Thoracic aorta (tissue), 2 donors: ENCODE data around the gene UTP4. TPM values are rescaled to one million over a fixed set of nuclear protein-coding genes. Genes with fewer than 3 reads are reported as not detected.
A peak's percentile ranks its signal among the peaks of the same experiment; 100 is the strongest.
"Not testable (repeated sequence)": the region's sequence is repeated elsewhere in the genome, so short reads cannot be mapped to it uniquely, and the experiment has no call there.

Experiments used
- ATAC-seq: fragments of 150-250 bp; one replicate; pipeline ENCODE4 v1.8.0; 2017; ENCODE audit warnings: low read depth; ENCODE audit not compliant: insufficient number of reproducible peaks, low FRiP score
- DNase-seq: peaks from one replicate; pipeline ENCODE4 v3.0.0-alpha.2; 2020; ENCODE audit warnings: low spot score
- H3K27ac ChIP-seq, 2 donors: fragments of 200-600 bp; sonication (generic); 1 replicate in 1 of 2; 2 replicates in 1 of 2; pipeline ENCODE4 v1.5.1; 2016; ENCODE audit warnings: mild to moderate bottlenecking in 2 of 2, moderate library complexity in 2 of 2
- H3K27me3 ChIP-seq: fragments of 200-600 bp; sonication (generic); replicated peaks from 2 replicates; pipeline ENCODE4 v1.6.0; 2016; ENCODE audit warnings: mild to moderate bottlenecking; ENCODE audit not compliant: insufficient read depth
- H3K36me3 ChIP-seq: fragments of 200-600 bp; sonication (generic); one replicate; pipeline ENCODE4 v1.5.1; 2016
- H3K4me1 ChIP-seq, 2 donors: fragments of 200-600 bp; sonication (generic); 1 replicate in 1 of 2; 2 replicates in 1 of 2; pipeline versions ENCODE4 v1.5.1 to v1.6.0; 2016; ENCODE audit warnings: low read depth in 2 of 2, mild to moderate bottlenecking in 1 of 2; ENCODE audit not compliant: control insufficient read depth in 1 of 2
- H3K4me3 ChIP-seq: fragments of 200-600 bp; sonication (generic); 2 replicates; pipeline ENCODE4 v1.5.1; 2016; ENCODE audit warnings: mild to moderate bottlenecking
- H3K9me3 ChIP-seq: fragments of 200-600 bp; sonication (generic); 2 replicates; pipeline ENCODE4 v1.5.1; 2016
- total RNA-seq, 2 donors: library from RNA; depleted of rRNA; stranded (reverse); fragments of >200 nt; gene quantifications; one replicate each; pipeline versions ENCODE4 v1.1.0 to v1.2.3, GENCODE V29; 2016
- TF ChIP-seq, protein P1 (sequence below): fragments of 200-600 bp; sonication (generic); IDR thresholded peaks from one replicate; pipeline ENCODE4 v1.5.1; 2019; ENCODE audit warnings: antibody characterized with exemption

UTP4 gene
- total RNA-seq, 2 donors from 2014 or later: 44.5 to 59.7 TPM

DNA sequence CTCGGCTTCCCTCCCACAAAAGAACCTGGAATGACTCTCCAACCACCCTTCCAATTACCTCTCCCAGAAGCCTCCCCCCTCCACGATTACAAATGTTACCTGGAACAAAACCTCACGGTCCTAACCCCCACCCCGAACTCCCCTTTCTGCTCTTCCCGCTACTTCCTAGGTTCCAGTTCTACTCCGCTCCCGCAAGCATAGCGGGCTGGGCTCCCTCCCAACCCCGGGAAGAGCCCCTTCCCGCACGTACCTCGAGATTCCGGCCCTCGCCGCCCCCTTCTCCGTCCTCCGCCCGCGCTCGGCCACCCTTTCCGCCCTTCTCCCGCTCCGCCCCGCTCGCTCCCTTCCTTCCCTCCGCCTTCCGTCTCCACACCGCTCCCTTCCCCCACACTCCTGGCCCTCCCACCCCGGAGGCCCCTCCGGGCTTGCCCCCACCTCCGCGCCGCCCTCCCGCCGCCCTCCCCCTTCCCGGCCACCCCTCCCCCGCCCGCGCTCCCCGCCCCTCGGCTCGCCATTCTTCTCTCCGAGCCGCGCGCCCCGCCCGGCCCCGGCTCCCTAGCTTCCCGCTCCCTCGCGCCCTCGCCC lies 518 bp upstream of the UTP4 start:
- ATAC-seq (peak; percentile 66), DNase-seq (peak; percentile 27)
- Histone ChIP-seq H3K27ac (peak overlapping the region; percentile 77 to 90), H3K36me3 (peaks cover 4% of the 10 kb centered on the region), H3K4me1 (peaks cover 8 to 26% of the 10 kb centered on the region in 2 donors), H3K9me3 (no peaks in the 10 kb centered on the region), H3K27me3 (no peaks in the 10 kb centered on the region), H3K4me3 (peak overlapping the region; percentile 96)
- TF ChIP-seq, protein P1, sequence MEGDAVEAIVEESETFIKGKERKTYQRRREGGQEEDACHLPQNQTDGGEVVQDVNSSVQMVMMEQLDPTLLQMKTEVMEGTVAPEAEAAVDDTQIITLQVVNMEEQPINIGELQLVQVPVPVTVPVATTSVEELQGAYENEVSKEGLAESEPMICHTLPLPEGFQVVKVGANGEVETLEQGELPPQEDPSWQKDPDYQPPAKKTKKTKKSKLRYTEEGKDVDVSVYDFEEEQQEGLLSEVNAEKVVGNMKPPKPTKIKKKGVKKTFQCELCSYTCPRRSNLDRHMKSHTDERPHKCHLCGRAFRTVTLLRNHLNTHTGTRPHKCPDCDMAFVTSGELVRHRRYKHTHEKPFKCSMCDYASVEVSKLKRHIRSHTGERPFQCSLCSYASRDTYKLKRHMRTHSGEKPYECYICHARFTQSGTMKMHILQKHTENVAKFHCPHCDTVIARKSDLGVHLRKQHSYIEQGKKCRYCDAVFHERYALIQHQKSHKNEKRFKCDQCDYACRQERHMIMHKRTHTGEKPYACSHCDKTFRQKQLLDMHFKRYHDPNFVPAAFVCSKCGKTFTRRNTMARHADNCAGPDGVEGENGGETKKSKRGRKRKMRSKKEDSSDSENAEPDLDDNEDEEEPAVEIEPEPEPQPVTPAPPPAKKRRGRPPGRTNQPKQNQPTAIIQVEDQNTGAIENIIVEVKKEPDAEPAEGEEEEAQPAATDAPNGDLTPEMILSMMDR: no peak

DNA sequence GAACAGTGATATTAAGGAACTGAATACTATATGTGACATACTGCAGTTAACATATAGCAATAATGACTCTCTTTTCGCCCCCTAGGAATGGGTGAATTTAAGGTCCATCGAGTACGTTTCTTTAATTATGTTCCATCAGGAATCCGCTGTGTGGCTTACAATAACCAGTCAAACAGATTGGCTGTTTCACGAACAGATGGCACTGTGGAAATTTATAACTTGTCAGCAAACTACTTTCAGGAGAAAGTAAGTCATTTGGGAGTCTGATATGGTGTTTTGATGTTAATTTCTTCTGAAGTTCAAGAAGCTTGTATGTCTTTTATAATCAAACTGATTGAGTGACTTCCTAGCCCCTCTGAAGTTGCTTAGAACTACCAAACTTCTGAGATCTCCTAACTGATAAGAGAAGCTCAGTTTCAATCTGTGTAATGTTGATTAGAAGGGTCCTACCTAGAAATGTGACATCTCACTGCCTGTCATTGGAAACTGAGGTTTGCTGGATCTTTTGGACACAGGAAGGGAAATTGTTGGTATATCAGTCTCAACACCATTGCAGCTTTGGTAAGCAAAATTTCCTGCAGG lies 1.0 kb downstream of the UTP4 start:
- ATAC-seq (no peak), DNase-seq (no peak)
- Histone ChIP-seq H3K4me3 (peak overlapping the region; percentile 96), H3K27me3 (no peaks in the 10 kb centered on the region), H3K36me3 (peaks cover 10% of the 10 kb centered on the region), H3K27ac (no peak overlapping the region), H3K4me1 (peaks cover 8 to 26% of the 10 kb centered on the region in 2 donors), H3K9me3 (no peaks in the 10 kb centered on the region)
- TF ChIP-seq, protein P1: no peak

DNA sequence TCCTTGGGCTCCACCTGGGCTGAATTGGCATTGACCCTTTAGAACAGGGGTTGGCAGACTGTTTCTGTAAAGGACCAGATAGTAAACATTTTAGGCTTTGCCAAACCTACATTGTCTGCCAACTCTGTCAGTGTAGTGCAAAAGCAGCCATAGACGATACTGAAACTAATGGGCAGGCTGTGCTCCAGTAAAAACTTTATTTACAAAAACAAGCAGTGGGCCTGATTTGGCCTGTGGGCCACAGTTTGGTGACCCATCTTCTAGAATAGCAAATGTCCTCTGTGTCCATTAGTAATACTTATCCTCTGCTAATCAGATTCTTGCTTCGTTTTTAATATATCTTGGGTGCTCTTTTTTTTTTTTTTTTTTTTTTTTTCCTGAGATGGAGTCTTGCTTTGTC lies 6.2 kb downstream of the UTP4 start:
- no peak for ATAC-seq

DNA sequence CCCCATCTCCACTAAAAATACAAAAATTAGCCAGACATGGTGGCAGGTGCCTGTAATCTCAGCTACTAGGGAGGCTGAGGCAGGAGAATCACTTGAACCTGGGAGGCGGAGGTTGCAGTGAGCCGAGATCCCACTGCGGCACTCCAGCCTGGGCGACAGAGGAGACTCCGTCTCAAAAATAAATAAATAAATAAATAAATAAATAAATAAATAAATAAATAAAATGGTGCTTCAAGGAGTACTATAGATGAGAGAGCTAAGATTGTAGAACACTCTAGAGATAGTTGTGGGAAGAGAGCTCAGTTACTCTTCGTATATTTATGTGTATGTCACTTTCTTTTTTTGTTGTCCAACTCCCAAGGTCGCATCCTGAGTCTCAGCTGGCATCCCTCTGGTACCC lies 7.0 kb downstream of the UTP4 start:
- not testable (repeated sequence) for DNase-seq, H3K9me3 ChIP-seq, H3K27ac ChIP-seq, H3K27me3 ChIP-seq, H3K4me3 ChIP-seq, H3K4me1 ChIP-seq, ATAC-seq
- H3K36me3 ChIP-seq: peaks cover 18% of the 10 kb centered on the region

More for the DNA sequence above, 6.2 kb downstream of the UTP4 start:
- Histone ChIP-seq H3K9me3 (no peaks in the 10 kb centered on the region), H3K27ac (no peak overlapping the region), H3K36me3 (peaks cover 18% of the 10 kb centered on the region), H3K27me3 (no peaks in the 10 kb centered on the region), H3K4me3 (no peak overlapping the region), H3K4me1 (peaks cover 0 to 2% of the 10 kb centered on the region in 2 donors)
- DNase-seq: no peak
- TF ChIP-seq, protein P1: no peak

DNA sequence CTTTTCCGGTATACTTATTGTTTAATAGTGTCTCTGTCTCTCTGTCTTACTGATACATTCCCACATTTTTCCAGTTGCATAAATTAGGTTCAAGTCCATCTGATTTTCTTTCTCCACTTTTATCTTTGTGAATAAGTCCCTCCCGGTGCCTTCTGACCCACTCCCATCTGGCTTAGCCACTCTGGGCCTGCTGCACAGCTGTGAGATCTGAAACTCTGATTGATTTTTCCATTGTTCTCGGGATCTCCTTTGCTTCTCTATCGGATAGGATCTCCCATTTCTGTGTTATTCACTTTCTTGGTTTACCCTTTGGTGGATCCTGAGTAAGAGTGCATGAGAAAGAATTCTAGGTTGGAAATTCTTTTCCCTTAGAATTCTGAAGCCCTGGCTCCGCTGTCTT lies 8.6 kb downstream of the UTP4 start:
- H3K9me3 ChIP-seq: no peaks in the 10 kb centered on the region
- peaks cover 5 to 10% of the 10 kb centered on the region in 2 donors for H3K4me1 ChIP-seq
- H3K4me3 ChIP-seq: no peak overlapping the region
- H3K36me3 ChIP-seq: peaks cover 18% of the 10 kb centered on the region
- ATAC-seq: no peak
- DNase-seq: no peak
- TF ChIP-seq, protein P1: no peak
- no peaks in the 10 kb centered on the region for H3K27me3 ChIP-seq
- no peak overlapping the region for H3K27ac ChIP-seq
